GM19463 (cell line): ENCODE data around the gene MSLN.
"Not testable (repeated sequence)": the region's sequence is repeated elsewhere in the genome, so short reads cannot be mapped to it uniquely, and the experiment has no call there.

Experiments used
- ATAC-seq: cut with Tn5 transposase; IDR thresholded peaks from one replicate; pipeline ENCODE4 v1.9.1; 2021; ENCODE audit warnings: mild to moderate bottlenecking, moderate library complexity; ENCODE audit not compliant: unreplicated experiment

The MSLN gene

GRCh38 chr16:770411-770810 is 9.9 kb downstream of the MSLN start:
- no peak for ATAC-seq

GRCh38 chr16:772959-773358 is 12.4 kb downstream of the MSLN start:
- ATAC-seq, result no peak

- ATAC-seq, result no peak
Measured at GRCh38 chr16:774086-775001, 13.8 kb downstream of the MSLN start.

- no peak for ATAC-seq
Measured at GRCh38 chr16:775236-775796, 14.8 kb downstream of the MSLN start.

- not testable (repeated sequence) for ATAC-seq
Measured at GRCh38 chr16:776298-776697, 15.8 kb downstream of the MSLN start.

GRCh38 chr16:776824-777223 is 16.3 kb downstream of the MSLN start:
- ATAC-seq, result no peak

GRCh38 chr16:777826-778225 is 17.3 kb downstream of the MSLN start:
- no peak for ATAC-seq

- ATAC-seq, result no peak
Measured at GRCh38 chr16:778447-778846, 17.9 kb downstream of the MSLN start.

- no peak for ATAC-seq
Measured at GRCh38 chr16:778909-779527, 18.5 kb downstream of the MSLN start.

- no peak for ATAC-seq
Measured at GRCh38 chr16:779561-779960, 19.0 kb downstream of the MSLN start.

GRCh38 chr16:780296-780695 is 19.8 kb downstream of the MSLN start:
- no peak for ATAC-seq

- no peak for ATAC-seq
Measured at GRCh38 chr16:781346-782010, 20.9 kb downstream of the MSLN start.

- no peak for ATAC-seq
Measured at GRCh38 chr16:782258-782657, 21.7 kb downstream of the MSLN start.

- ATAC-seq, result no peak
Measured at GRCh38 chr16:782766-783403, 22.4 kb downstream of the MSLN start.

GRCh38 chr16:783404-784161 is 23.0 kb downstream of the MSLN start:
- no peak for ATAC-seq

GRCh38 chr16:784431-784830 is 23.9 kb downstream of the MSLN start:
- ATAC-seq, result no peak

GRCh38 chr16:785563-786535 is 25.3 kb downstream of the MSLN start:
- no peak for ATAC-seq

- no peak for ATAC-seq
Measured at GRCh38 chr16:787321-787966, 26.9 kb downstream of the MSLN start.

- no peak for ATAC-seq
Measured at GRCh38 chr16:787978-788398, 27.5 kb downstream of the MSLN start, which contains the start of gene RPUSD1. Gene RPUSD1, minus strand, starts transcription at chr16:788381. Its CDS starts 644 bp downstream, at chr16:787737.
